BJ (cell line): ENCODE measurements around the gene ZNF277. TPM values are rescaled to one million over a fixed set of nuclear protein-coding genes. Genes with fewer than 3 reads are reported as not detected.

ENCODE experiments used
- CTCF ChIA-PET: fragments of 350-600 bp; formaldehyde crosslinking; extraction: SDS; loops from one replicate; lab custom pipeline; 2021; ENCODE audit warnings: antibody characterized with exemption, inconsistent platforms; lab: Yijun Ruan, JAX
- POLR2A ChIA-PET: fragments of 300-600 bp; sonication (Branson Sonifier 250); formaldehyde crosslinking; extraction: SDS; loops from one replicate; lab custom pipeline; 2021; ENCODE audit warnings: antibody characterized with exemption; lab: Charles Lee
- DNase-seq: peaks from one replicate; pipeline ENCODE4 v3.0.0-alpha.2; 2011; ENCODE audit warnings: low read depth
- H3K27me3 ChIP-seq: 2 replicates; pipeline ENCODE4 v1.6.0; 2011; ENCODE audit warnings: low read length; ENCODE audit not compliant: control insufficient read depth, insufficient read depth
- H3K36me3 ChIP-seq: 2 replicates; pipeline ENCODE4 v1.5.1; 2011; ENCODE audit warnings: low read length; ENCODE audit not compliant: control insufficient read depth, insufficient read depth
- H3K4me3 ChIP-seq: 2 replicates; pipeline ENCODE4 v1.5.1; 2011; ENCODE audit warnings: low read depth, mild to moderate bottlenecking, control low read depth, low read length
- CTCF ChIP-seq: IDR thresholded peaks from 2 replicates; pipeline ENCODE4 v1.5.1; 2011; ENCODE audit warnings: low read depth, mild to moderate bottlenecking, control low read depth, inconsistent platforms, low read length, moderate library complexity; ENCODE audit not compliant: insufficient read depth
- polyA plus RNA-seq: library from polyadenylated mRNA; depleted of rRNA; stranded (reverse); fragments of >200 nt; gene quantifications from 2 replicates; pipeline ENCODE4 v1.2.3, GENCODE V29; 2011

ZNF277 gene
- polyA plus RNA-seq, 1 experiment: 10.0 TPM

GRCh38 chr7:112214268-112214667 lies 7.8 kb downstream of the ZNF277 start:
- ChIA-PET CTCF (interaction anchor here (0.8 kb wide), 1 partner anchor 10 kb away, joined by 3 read pairs; no protein-coding TSS in a partner anchor), POLR2A (no interaction called here)
- no peak for DNase-seq
- no peak for TF ChIP-seq CTCF
- Histone ChIP-seq H3K27me3 (no peaks in the 10 kb centered on the region), H3K4me3 (no peak overlapping the region), H3K36me3 (no peaks in the 10 kb centered on the region)

- no peak overlapping the region for H3K4me3 ChIP-seq
- no peaks in the 10 kb centered on the region for H3K27me3 ChIP-seq
- ChIA-PET CTCF (interaction anchor here (0.8 kb wide), 1 partner anchor 11 kb away, joined by 3 read pairs; no protein-coding TSS in a partner anchor), POLR2A (no interaction called here)
- no peak for TF ChIP-seq CTCF
- DNase-seq: no peak
- H3K36me3 ChIP-seq: no peaks in the 10 kb centered on the region
Observed at GRCh38 chr7:112214883-112215282, 8.4 kb downstream of the ZNF277 start.

GRCh38 chr7:112215787-112216186 lies 9.3 kb downstream of the ZNF277 start:
- no peak for DNase-seq
- H3K4me3 ChIP-seq: no peak overlapping the region
- H3K27me3 ChIP-seq: no peaks in the 10 kb centered on the region
- POLR2A ChIA-PET: no interaction called here
- H3K36me3 ChIP-seq: no peaks in the 10 kb centered on the region
- TF ChIP-seq CTCF: no peak
- CTCF ChIA-PET: interaction anchor here (1.4 kb wide), 1 partner anchor 9 kb away, joined by 3 read pairs; the partner anchor contains the start of gene ZNF277

- no peak for TF ChIP-seq CTCF
- H3K27me3 ChIP-seq: no peaks in the 10 kb centered on the region
- no peak for DNase-seq
- CTCF ChIA-PET: no interaction called here
- POLR2A ChIA-PET: no interaction called here
- H3K4me3 ChIP-seq: no peak overlapping the region
- H3K36me3 ChIP-seq: 0 out of 2 replicates have a peak, but pooled peaks cover 1% of the 10 kb centered on the region
Observed at GRCh38 chr7:112220877-112221434, 14.5 kb downstream of the ZNF277 start.

- no peak for TF ChIP-seq CTCF
- Histone ChIP-seq H3K27me3 (no peaks in the 10 kb centered on the region), H3K4me3 (no peak overlapping the region), H3K36me3 (0 out of 2 replicates have a peak, but pooled peaks cover 1% of the 10 kb centered on the region)
- POLR2A ChIA-PET: no interaction called here
- no peak for DNase-seq
- CTCF ChIA-PET: no interaction called here
Observed at GRCh38 chr7:112223310-112223709, 16.8 kb downstream of the ZNF277 start.
